Thyroid gland (tissue), 4 donors: ENCODE measurements around the gene ZKSCAN5.

Experiments used
- POLR2A ChIP-seq, 2 donors: fragments of 450-650 bp; IDR thresholded peaks; one replicate each; pipeline ENCODE4 v1.6.1; 2017; ENCODE audit warnings: antibody characterized with exemption in 2 of 2, mild to moderate bottlenecking in 2 of 2, moderate library complexity in 1 of 2
- TF ChIP-seq, protein P1 (sequence below), 6 experiments: fragments of 200-600 bp in 3 of 6; fragments of 450-650 bp in 3 of 6; sonication (generic) in 3 of 6; IDR thresholded peaks; one replicate each; pipeline ENCODE4 v1.5.1; 2016 to 2019; ENCODE audit warnings: antibody characterized with exemption in 6 of 6, mild to moderate bottlenecking in 2 of 6, inconsistent platforms in 1 of 6, moderate library complexity in 1 of 6

DNA sequence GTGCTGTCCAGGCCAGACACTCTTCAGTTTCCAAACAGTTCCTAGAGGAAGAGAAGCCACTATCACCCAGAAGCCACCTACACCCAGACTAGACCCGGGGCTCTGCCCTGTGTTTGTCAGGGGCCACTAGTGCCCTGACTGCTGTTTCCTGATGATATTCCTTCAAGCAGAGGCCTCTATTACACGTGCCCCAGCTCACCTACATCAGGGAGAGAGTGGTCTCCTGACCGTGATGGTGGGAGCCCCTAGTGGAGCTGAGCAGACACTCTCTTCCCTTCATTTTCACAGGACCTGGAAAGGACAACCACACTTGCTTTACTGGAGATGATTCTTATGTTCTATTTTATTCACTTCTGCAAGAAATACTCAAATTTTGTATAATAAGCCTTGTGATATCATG lies 13.6 kb upstream of the ZKSCAN5 start:
- TF ChIP-seq, protein P1, sequence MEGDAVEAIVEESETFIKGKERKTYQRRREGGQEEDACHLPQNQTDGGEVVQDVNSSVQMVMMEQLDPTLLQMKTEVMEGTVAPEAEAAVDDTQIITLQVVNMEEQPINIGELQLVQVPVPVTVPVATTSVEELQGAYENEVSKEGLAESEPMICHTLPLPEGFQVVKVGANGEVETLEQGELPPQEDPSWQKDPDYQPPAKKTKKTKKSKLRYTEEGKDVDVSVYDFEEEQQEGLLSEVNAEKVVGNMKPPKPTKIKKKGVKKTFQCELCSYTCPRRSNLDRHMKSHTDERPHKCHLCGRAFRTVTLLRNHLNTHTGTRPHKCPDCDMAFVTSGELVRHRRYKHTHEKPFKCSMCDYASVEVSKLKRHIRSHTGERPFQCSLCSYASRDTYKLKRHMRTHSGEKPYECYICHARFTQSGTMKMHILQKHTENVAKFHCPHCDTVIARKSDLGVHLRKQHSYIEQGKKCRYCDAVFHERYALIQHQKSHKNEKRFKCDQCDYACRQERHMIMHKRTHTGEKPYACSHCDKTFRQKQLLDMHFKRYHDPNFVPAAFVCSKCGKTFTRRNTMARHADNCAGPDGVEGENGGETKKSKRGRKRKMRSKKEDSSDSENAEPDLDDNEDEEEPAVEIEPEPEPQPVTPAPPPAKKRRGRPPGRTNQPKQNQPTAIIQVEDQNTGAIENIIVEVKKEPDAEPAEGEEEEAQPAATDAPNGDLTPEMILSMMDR (IDR thresholded peaks at IDR 0.05), result no peak
- no peak for TF ChIP-seq POLR2A (IDR thresholded peaks at IDR 0.05)
